Hindlimb muscle (tissue), 1 donor: ENCODE measurements around the gene MTCP1. TPM values are rescaled to one million over a fixed set of nuclear protein-coding genes. Genes with fewer than 3 reads are reported as not detected.

Experiments used
- DNase-seq: peaks from one replicate; pipeline ENCODE4 v3.0.0-alpha.2; 2013
- polyA plus RNA-seq: library from polyadenylated mRNA; unstranded; fragments of 120-200 nt; gene quantifications from one replicate; pipeline ENCODE4 v1.2.1, GENCODE V29; 2013; ENCODE audit not compliant: insufficient read length

Gene MTCP1
- polyA plus RNA-seq, 1 donor = 14.7 TPM

- no peak for DNase-seq
These were observed 17.3 kb downstream of the MTCP1 start for GRCh38 chrX:155053656-155054055.

DNA sequence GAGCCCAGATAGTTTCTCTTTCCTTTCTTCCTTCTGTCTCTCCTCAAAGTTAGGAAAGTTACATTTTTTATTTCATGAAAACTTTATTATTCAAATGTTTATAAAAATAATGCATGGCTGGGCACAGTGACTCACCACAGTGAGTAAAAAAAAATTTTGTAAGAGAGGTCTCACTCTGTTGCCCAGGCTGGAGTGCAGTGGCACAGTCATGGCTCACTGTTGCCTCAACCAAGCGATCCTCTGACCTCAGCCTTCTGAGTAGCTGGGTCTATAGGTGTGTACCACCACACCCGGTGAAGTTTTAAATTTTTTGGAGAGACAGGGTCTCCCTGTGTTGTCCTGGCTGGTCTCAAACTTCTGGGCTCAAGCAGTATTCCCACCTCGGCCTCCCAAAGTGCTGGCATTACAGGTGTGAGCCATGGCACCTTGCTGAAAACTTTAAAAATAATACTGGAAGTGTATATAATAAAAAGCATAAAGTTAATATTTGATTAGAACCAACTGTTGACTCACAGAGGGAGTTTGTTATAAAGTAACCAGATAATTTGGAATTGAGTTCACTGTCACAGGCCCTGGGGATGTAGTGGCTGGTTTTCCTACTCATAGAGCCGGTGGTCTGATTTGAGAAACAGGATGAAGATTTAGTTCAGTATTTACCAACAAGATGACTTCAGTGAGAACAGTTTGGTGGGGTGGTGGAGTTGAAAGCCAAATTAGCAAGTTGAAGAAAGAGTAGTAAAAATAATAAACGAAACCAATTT is 18.0 kb downstream of the MTCP1 start:
- no peak for DNase-seq

- peak; percentile 20 for DNase-seq
These were observed 21.8 kb downstream of the MTCP1 start for GRCh38 chrX:155048977-155049619.

DNA sequence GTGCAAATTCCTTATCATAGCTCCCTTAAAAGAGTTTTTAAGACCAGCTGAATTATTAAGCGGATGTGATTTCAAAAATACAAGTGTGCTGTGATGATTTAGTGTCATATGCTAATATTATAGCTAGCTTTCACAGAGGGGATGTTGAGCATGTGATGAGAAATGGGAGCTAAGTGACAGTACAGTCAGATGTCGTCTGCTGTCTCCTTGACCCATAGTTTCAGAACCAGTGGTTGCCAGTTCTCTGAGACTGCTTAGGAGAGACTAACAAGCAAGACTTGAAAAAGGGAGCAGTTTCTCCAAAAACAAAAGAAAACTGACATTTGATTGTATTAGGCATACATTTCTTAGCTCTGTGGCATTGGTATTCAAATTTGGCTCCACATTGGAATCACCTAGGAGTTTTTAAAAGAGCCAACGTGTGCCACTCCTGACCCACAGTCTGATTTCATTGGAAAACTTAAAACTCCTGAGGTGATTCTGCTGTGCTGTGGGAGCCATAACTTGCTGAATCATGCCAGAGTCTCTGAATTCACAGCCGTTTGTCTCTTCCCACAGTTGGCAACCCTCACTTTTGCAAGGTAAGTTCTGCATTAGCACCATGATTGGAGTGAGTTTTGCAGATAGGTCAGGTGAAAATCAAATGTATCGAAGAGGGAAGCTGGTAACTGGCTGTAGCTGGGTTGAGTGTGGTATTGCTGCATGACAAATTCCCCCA is 24.0 kb downstream of the MTCP1 start:
- no peak for DNase-seq

GRCh38 chrX:155046129-155046810 is 24.7 kb downstream of the MTCP1 start:
- DNase-seq = no peak

GRCh38 chrX:155035688-155036087 is 35.2 kb downstream of the MTCP1 start:
- DNase-seq = no peak

GRCh38 chrX:155031657-155032056 is 39.3 kb downstream of the MTCP1 start:
- DNase-seq = no peak

DNA sequence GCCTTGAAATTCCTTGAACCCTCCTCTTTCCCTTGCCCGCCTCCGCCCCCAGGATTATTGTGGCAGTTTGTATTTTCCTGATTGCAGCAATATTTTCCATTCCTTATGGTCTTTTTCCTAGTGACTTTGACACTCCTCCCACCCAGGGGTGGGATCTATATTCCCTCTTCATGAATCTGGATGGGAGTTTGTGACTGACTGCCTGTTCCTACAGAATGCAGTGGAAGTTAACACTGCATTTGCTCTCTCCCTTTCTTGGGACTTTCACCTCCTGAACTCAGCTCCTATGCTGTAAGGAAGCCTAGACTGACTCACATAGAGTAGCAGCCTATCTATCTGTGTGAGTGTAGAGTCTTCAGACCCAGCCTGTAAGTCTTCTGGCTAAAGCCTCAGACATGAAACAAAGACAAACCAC is 42.1 kb downstream of the MTCP1 start:
- DNase-seq = no peak

DNA sequence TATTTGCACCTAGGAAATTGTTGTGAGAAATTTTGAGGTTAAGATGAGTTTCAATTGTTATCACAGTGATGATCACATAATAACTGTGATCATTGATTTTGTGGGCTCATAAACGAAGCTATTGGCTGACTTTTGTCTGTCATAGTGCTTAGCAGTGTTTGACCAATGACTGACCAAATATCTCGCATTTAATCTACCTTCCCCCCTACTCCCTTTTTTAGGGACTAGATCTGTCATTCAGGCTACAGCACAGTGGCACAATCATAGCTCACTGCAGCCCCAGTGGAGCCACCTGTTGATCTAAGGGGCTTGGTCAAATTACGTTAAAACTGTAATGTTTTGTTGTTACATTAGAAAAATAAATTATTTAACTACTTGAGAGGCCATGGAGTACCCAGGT is 42.8 kb downstream of the MTCP1 start:
- DNase-seq = no peak

GRCh38 chrX:155027509-155028066 is 43.3 kb downstream of the MTCP1 start:
- peak; percentile 62 for DNase-seq

GRCh38 chrX:155026727-155027508 is 44.0 kb downstream of the MTCP1 start, which contains the start of gene FUNDC2:
Gene FUNDC2 (plus strand): TSS chrX:155026844. CDS start chrX:155026939, 95 bp downstream.
- DNase-seq = peak; percentile 91

DNA sequence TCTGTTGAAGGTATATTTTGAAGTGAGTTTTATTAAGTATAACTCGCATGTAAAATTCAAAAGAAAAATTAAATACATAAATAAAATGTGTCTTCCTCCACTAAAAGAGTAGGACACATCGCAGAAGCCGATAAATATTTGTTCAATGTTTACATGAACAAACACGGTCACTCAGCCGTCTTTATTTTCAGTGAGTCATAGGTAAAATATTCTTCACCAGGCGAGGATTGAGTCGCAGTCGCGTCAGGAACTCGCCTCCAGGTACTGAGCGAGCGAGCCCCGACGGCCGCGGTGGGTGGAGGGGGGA is 44.6 kb downstream of the MTCP1 start:
- DNase-seq = no peak

GRCh38 chrX:155023907-155024833 is 46.8 kb downstream of the MTCP1 start:
- DNase-seq = no peak

GRCh38 chrX:155022585-155022984 is 48.4 kb downstream of the MTCP1 start, which contains the start of gene F8:
Gene F8 (minus strand): TSS chrX:155022723. CDS start chrX:155022552, 171 bp downstream.
- DNase-seq = no peak

DNA sequence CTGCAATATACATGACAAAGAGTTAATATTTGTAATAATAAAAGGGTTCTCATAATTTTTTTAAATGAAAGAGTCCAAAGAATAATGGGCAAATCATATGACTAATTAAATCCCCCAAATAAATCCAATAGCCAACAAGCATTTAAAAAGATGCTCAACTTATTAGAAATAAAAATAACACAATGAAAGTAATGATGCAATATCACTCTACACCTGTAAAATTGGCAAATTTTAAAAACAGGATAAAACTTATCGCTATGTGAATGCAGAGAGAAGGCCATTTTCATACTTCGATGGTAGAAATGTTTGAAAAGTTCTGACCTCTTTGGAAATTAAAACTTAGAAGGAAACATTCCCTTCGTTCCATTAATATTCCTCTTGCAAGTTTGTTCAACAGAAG is 50.3 kb downstream of the MTCP1 start:
- no peak for DNase-seq

Other genes starting within 250 kb of the MTCP1 start
- gene SMIM9, start 236.5 kb downstream of the MTCP1 start, polyA plus RNA-seq = not detected
- gene F8A1, start 184.8 kb downstream of the MTCP1 start, polyA plus RNA-seq = 9.6 TPM
- gene F8, start 48.4 kb downstream of the MTCP1 start, polyA plus RNA-seq = 5.4 TPM
- 120 TPM for gene FUNDC2, start 44.3 kb downstream of the MTCP1 start, polyA plus RNA-seq
- gene CMC4, start within 50 bp of the MTCP1 start, polyA plus RNA-seq = 10.5 TPM
- gene BRCC3, start 372 bp upstream of the MTCP1 start, polyA plus RNA-seq = 12.1 TPM
- gene VBP1, start 145.3 kb upstream of the MTCP1 start, polyA plus RNA-seq = 53.4 TPM
- gene RAB39B, start 193.4 kb upstream of the MTCP1 start, polyA plus RNA-seq = 0.40 TPM